Mesendoderm (in vitro differentiated cells): Measurements from ENCODE around the gene LAMA3.

Experiments used
- DNase-seq: peaks from one replicate; pipeline ENCODE4 v3.0.0; 2013
- H2AK5ac ChIP-seq: 2 replicates; pipeline ENCODE4 v1.6.1; 2013; ENCODE audit warnings: low read length, inconsistent platforms
- H2BK120ac ChIP-seq: 2 replicates; pipeline ENCODE4 v1.6.1; 2013; ENCODE audit warnings: low read depth, mild to moderate bottlenecking, low read length, moderate library complexity, mixed read lengths
- H2BK15ac ChIP-seq: replicated peaks from 2 replicates; pipeline ENCODE4 v1.6.1; 2013; ENCODE audit warnings: low read depth, mild to moderate bottlenecking, moderate library complexity
- H2BK5ac ChIP-seq: 2 replicates; pipeline ENCODE4 v1.6.1; 2013; ENCODE audit warnings: low read length, inconsistent platforms
- H3K18ac ChIP-seq: 2 replicates; pipeline ENCODE4 v1.6.1; 2013; ENCODE audit warnings: mild to moderate bottlenecking, low read length, mixed read lengths
- H3K23ac ChIP-seq: one replicate; pipeline ENCODE4 v1.6.1; 2013; ENCODE audit warnings: low read length
- H3K27ac ChIP-seq: 2 replicates; pipeline ENCODE4 v1.5.1; 2013; ENCODE audit warnings: low read depth, mild to moderate bottlenecking, inconsistent platforms, low read length, moderate library complexity
- H3K27me3 ChIP-seq: 2 replicates; pipeline ENCODE4 v1.6.1; 2013; ENCODE audit warnings: low read length, control low read depth, mild to moderate bottlenecking, inconsistent platforms; ENCODE audit not compliant: insufficient read depth, poor library complexity
- H3K36me3 ChIP-seq: 2 replicates; pipeline ENCODE4 v1.6.1; 2013; ENCODE audit warnings: low read length, inconsistent platforms; ENCODE audit not compliant: control insufficient read depth, insufficient read depth
- H3K4ac ChIP-seq: one replicate; pipeline ENCODE4 v1.6.1; 2013; ENCODE audit warnings: low read depth, mild to moderate bottlenecking, low read length, moderate library complexity
- H3K4me1 ChIP-seq: 2 replicates; pipeline ENCODE4 v1.6.1; 2013; ENCODE audit warnings: low read depth, low read length, inconsistent platforms; ENCODE audit not compliant: control insufficient read depth
- H3K4me2 ChIP-seq: 2 replicates; pipeline ENCODE4 v1.6.1; 2013; ENCODE audit warnings: low read length
- H3K4me3 ChIP-seq: 2 replicates; pipeline ENCODE4 v1.5.1; 2013; ENCODE audit warnings: mild to moderate bottlenecking, low read length
- H3K56ac ChIP-seq: one replicate; pipeline ENCODE4 v1.6.1; 2013; ENCODE audit warnings: low read length
- H3K79me1 ChIP-seq: 2 replicates; pipeline ENCODE4 v1.6.1; 2013; ENCODE audit warnings: low read length, inconsistent platforms
- H3K79me2 ChIP-seq: 2 replicates; pipeline ENCODE4 v1.6.1; 2013; ENCODE audit warnings: mild to moderate bottlenecking, low read length; ENCODE audit not compliant: control insufficient read depth, insufficient read depth
- H3K9ac ChIP-seq: 2 replicates; pipeline ENCODE4 v1.6.1; 2013; ENCODE audit warnings: low read length, inconsistent platforms
- H4K5ac ChIP-seq: one replicate; pipeline ENCODE4 v1.6.1; 2013; ENCODE audit warnings: low read length
- H4K8ac ChIP-seq: one replicate; pipeline ENCODE4 v1.6.1; 2013; ENCODE audit warnings: low read depth, mild to moderate bottlenecking, control low read depth, low read length, moderate library complexity
- WGBS: extraction: QIAGEN DNeasy Blood & Tissue Kit; methylation state at CpG from one replicate; pipeline ENCODE4 v1.1.7; 2013; ENCODE audit warnings: low lambda C conversion rate, missing lambda C conversion rate; ENCODE audit not compliant: insufficient coverage; ENCODE audit errors: extremely low coverage; 5-methylcytosine and 5-hydroxymethylcytosine counted together

The LAMA3 gene

GRCh38 chr18:23756590-23757436 is 67.6 kb downstream of the LAMA3 start:
- Histone ChIP-seq H3K79me2 (no peaks in the 10 kb centered on the region), H3K4me1 (no peaks in the 10 kb centered on the region), H3K9ac (no peak overlapping the region), H3K4ac (no peak overlapping the region), H4K8ac (no peak overlapping the region), H2AK5ac (no peak overlapping the region), H3K27me3 (no peaks in the 10 kb centered on the region), H3K4me3 (no peak overlapping the region), H3K4me2 (no peak overlapping the region), H2BK120ac (no peak overlapping the region), H3K23ac (no peak overlapping the region), H3K79me1 (no peaks in the 10 kb centered on the region), H3K56ac (no peak overlapping the region), H3K27ac (no peak overlapping the region), H3K18ac (no peak overlapping the region), H4K5ac (no peak overlapping the region), H3K36me3 (no peaks in the 10 kb centered on the region), H2BK15ac (no peak overlapping the region), H2BK5ac (no peak overlapping the region)
- DNase-seq, result peak; percentile 52
- no CpG with 5 or more reads among the region's 34 CpGs for WGBS

DNA sequence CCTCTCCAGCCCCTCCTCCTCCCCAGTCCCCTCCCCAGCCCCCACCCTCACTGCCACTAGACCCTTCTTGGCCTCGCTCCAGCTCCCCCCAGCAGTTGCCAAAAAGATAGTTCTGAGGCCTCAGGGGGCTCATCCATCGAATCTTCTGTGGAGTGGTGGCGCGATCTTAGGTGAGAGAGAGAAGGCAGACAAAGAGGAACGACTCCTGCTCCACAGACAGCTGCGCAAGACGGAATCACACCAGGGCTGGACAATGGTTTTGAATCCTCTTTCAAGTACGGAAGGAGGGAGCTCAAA is 68.1 kb downstream of the LAMA3 start:
- Histone ChIP-seq H4K5ac (no peak overlapping the region), H2BK120ac (no peak overlapping the region), H3K4ac (no peak overlapping the region), H3K4me1 (no peaks in the 10 kb centered on the region), H3K36me3 (no peaks in the 10 kb centered on the region), H3K9ac (no peak overlapping the region), H3K4me2 (no peak overlapping the region), H2AK5ac (no peak overlapping the region), H3K27ac (no peak overlapping the region), H3K56ac (no peak overlapping the region), H3K18ac (no peak overlapping the region), H3K4me3 (no peak overlapping the region), H3K27me3 (no peaks in the 10 kb centered on the region), H3K23ac (no peak overlapping the region), H3K79me2 (no peaks in the 10 kb centered on the region), H2BK15ac (no peak overlapping the region), H2BK5ac (no peak overlapping the region), H3K79me1 (no peaks in the 10 kb centered on the region), H4K8ac (no peak overlapping the region)
- WGBS, result no CpG with 5 or more reads among the region's 8 CpGs
- DNase-seq, result no peak

GRCh38 chr18:23758281-23758680 is 69.0 kb downstream of the LAMA3 start:
- no peak overlapping the region for H3K4ac ChIP-seq
- H3K9ac ChIP-seq, result no peak overlapping the region
- no peak overlapping the region for H3K56ac ChIP-seq
- H2BK120ac ChIP-seq, result no peak overlapping the region
- no peak overlapping the region for H3K23ac ChIP-seq
- no peak overlapping the region for H3K18ac ChIP-seq
- H2BK15ac ChIP-seq, result no peak overlapping the region
- no peak overlapping the region for H4K8ac ChIP-seq
- no peak overlapping the region for H3K4me3 ChIP-seq
- H3K27me3 ChIP-seq, result no peaks in the 10 kb centered on the region
- no CpG with 5 or more reads among the region's 14 CpGs for WGBS
- no peak overlapping the region for H4K5ac ChIP-seq
- no peaks in the 10 kb centered on the region for H3K36me3 ChIP-seq
- no peak overlapping the region for H3K27ac ChIP-seq
- H3K79me2 ChIP-seq, result no peaks in the 10 kb centered on the region
- DNase-seq, result no peak
- H3K79me1 ChIP-seq, result no peaks in the 10 kb centered on the region
- H2BK5ac ChIP-seq, result no peak overlapping the region
- no peak overlapping the region for H3K4me2 ChIP-seq
- no peak overlapping the region for H2AK5ac ChIP-seq
- no peaks in the 10 kb centered on the region for H3K4me1 ChIP-seq

GRCh38 chr18:23761941-23762340 is 72.7 kb downstream of the LAMA3 start:
- Histone ChIP-seq H3K9ac (no peak overlapping the region), H2BK15ac (no peak overlapping the region), H3K36me3 (no peaks in the 10 kb centered on the region), H3K4ac (no peak overlapping the region), H4K5ac (no peak overlapping the region), H3K27ac (no peak overlapping the region), H3K23ac (no peak overlapping the region), H3K79me1 (no peaks in the 10 kb centered on the region), H2BK120ac (no peak overlapping the region), H3K79me2 (no peaks in the 10 kb centered on the region), H3K27me3 (no peaks in the 10 kb centered on the region), H3K4me1 (no peaks in the 10 kb centered on the region), H3K56ac (no peak overlapping the region), H2AK5ac (no peak overlapping the region), H3K4me2 (no peak overlapping the region), H3K18ac (no peak overlapping the region), H3K4me3 (no peak overlapping the region), H4K8ac (no peak overlapping the region), H2BK5ac (no peak overlapping the region)
- no peak for DNase-seq
- no CpG with 5 or more reads among the region's 5 CpGs for WGBS

DNA sequence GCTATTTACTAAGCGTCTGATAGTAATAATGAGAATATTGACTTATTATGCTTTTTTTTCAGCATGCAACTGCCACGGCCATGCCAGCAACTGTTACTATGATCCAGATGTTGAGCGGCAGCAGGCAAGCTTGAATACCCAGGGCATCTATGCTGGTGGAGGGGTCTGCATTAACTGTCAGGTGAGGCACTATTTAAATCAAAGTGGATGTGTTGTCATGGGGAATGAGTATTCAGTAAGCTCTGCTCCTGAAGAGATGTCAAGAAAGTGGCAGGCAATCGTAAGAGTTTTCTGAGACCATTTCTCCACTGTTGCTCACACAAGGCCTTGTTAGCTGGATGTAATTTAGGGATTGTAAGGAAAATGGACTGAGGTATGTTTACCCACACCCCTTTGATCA is 74.1 kb downstream of the LAMA3 start:
- H2BK15ac ChIP-seq, result no peak overlapping the region
- no CpG with 5 or more reads among the region's 4 CpGs for WGBS
- H4K8ac ChIP-seq, result no peak overlapping the region
- no peak overlapping the region for H2BK120ac ChIP-seq
- H3K4me2 ChIP-seq, result no peak overlapping the region
- no peaks in the 10 kb centered on the region for H3K36me3 ChIP-seq
- no peak overlapping the region for H3K9ac ChIP-seq
- no peak overlapping the region for H2AK5ac ChIP-seq
- H3K27me3 ChIP-seq, result no peaks in the 10 kb centered on the region
- H3K4me1 ChIP-seq, result no peaks in the 10 kb centered on the region
- H3K4me3 ChIP-seq, result no peak overlapping the region
- H3K79me1 ChIP-seq, result no peaks in the 10 kb centered on the region
- H3K79me2 ChIP-seq, result no peaks in the 10 kb centered on the region
- H2BK5ac ChIP-seq, result no peak overlapping the region
- DNase-seq, result no peak
- no peak overlapping the region for H3K23ac ChIP-seq
- H3K27ac ChIP-seq, result no peak overlapping the region
- H3K4ac ChIP-seq, result no peak overlapping the region
- no peak overlapping the region for H4K5ac ChIP-seq
- no peak overlapping the region for H3K56ac ChIP-seq
- H3K18ac ChIP-seq, result no peak overlapping the region

- Histone ChIP-seq H2BK15ac (no peak overlapping the region), H3K4me3 (no peak overlapping the region), H3K56ac (no peak overlapping the region), H3K27ac (no peak overlapping the region), H3K36me3 (no peaks in the 10 kb centered on the region), H3K79me1 (no peaks in the 10 kb centered on the region), H2BK5ac (no peak overlapping the region), H3K9ac (no peak overlapping the region), H3K27me3 (no peaks in the 10 kb centered on the region), H3K79me2 (no peaks in the 10 kb centered on the region), H4K8ac (no peak overlapping the region), H3K4ac (no peak overlapping the region), H3K4me2 (no peak overlapping the region), H3K23ac (no peak overlapping the region), H3K4me1 (no peaks in the 10 kb centered on the region), H3K18ac (no peak overlapping the region), H4K5ac (no peak overlapping the region), H2BK120ac (no peak overlapping the region), H2AK5ac (no peak overlapping the region)
- no peak for DNase-seq
- no CpG with 5 or more reads among the region's 1 CpG for WGBS
Observed at GRCh38 chr18:23765931-23766330, 76.7 kb downstream of the LAMA3 start.
